Right hindlimb (tissue), 1 donor: ENCODE measurements around the gene ANKRD11.
A peak's percentile ranks its signal among the peaks of the same experiment; 100 is the strongest.
"Not testable (repeated sequence)": the region's sequence is repeated elsewhere in the genome, so short reads cannot be mapped to it uniquely, and the experiment has no call there.

Experiments
- DNase-seq: peaks from one replicate; pipeline ENCODE4 v3.0.0-alpha.2; 2018

ANKRD11 gene

GRCh38 chr16:89308391-89309333 lies 181.7 kb downstream of the ANKRD11 start:
- DNase-seq = no peak

GRCh38 chr16:89307421-89307805 lies 182.9 kb downstream of the ANKRD11 start:
- DNase-seq = no peak

- not testable (repeated sequence) for DNase-seq
These were observed 183.6 kb downstream of the ANKRD11 start for GRCh38 chr16:89306457-89307420.

GRCh38 chr16:89304941-89305705 lies 185.2 kb downstream of the ANKRD11 start:
- DNase-seq = no peak

GRCh38 chr16:89304181-89304851 lies 186.0 kb downstream of the ANKRD11 start:
- DNase-seq = no peak

GRCh38 chr16:89303617-89304016 lies 186.7 kb downstream of the ANKRD11 start:
- no peak for DNase-seq

- DNase-seq = no peak
These were observed 189.4 kb downstream of the ANKRD11 start for GRCh38 chr16:89300976-89301360.

GRCh38 chr16:89300311-89300975 lies 189.9 kb downstream of the ANKRD11 start:
- no peak for DNase-seq

- not testable (repeated sequence) for DNase-seq
These were observed 190.8 kb downstream of the ANKRD11 start for GRCh38 chr16:89299357-89300111.

GRCh38 chr16:89298623-89299225 lies 191.6 kb downstream of the ANKRD11 start:
- no peak for DNase-seq

- DNase-seq = no peak
These were observed 192.3 kb downstream of the ANKRD11 start for GRCh38 chr16:89297910-89298545.

- DNase-seq = peak; percentile 52
These were observed 193.0 kb downstream of the ANKRD11 start for GRCh38 chr16:89297156-89297874.

GRCh38 chr16:89295915-89296314 lies 194.4 kb downstream of the ANKRD11 start:
- no peak for DNase-seq

- DNase-seq = no peak
These were observed 195.1 kb downstream of the ANKRD11 start for GRCh38 chr16:89295071-89295900.

GRCh38 chr16:89294486-89294885 lies 195.9 kb downstream of the ANKRD11 start:
- no peak for DNase-seq

- no peak for DNase-seq
These were observed 196.9 kb downstream of the ANKRD11 start for GRCh38 chr16:89293276-89294143.

- DNase-seq = no peak
These were observed 197.8 kb downstream of the ANKRD11 start for GRCh38 chr16:89292443-89293078.
